GM18502 (cell line): Measurements from ENCODE around the gene PACC1.
"Not testable (repeated sequence)": the region's sequence is repeated elsewhere in the genome, so short reads cannot be mapped to it uniquely, and the experiment has no call there.

Experiments
- ATAC-seq: cut with Tn5 transposase; IDR thresholded peaks from one replicate; pipeline ENCODE4 v1.9.1; 2021; ENCODE audit warnings: mild to moderate bottlenecking; ENCODE audit not compliant: unreplicated experiment, poor library complexity

The PACC1 gene

GRCh38 chr1:212401838-212402582 is 12.7 kb downstream of the PACC1 start:
- ATAC-seq: no peak

GRCh38 chr1:212401042-212401441 is 13.6 kb downstream of the PACC1 start:
- ATAC-seq: no peak

GRCh38 chr1:212397171-212397570 is 17.5 kb downstream of the PACC1 start:
- ATAC-seq: no peak

GRCh38 chr1:212396638-212397037 is 18.0 kb downstream of the PACC1 start:
- no peak for ATAC-seq

- ATAC-seq: not testable (repeated sequence)
Observed at GRCh38 chr1:212395678-212396437, 18.8 kb downstream of the PACC1 start.

GRCh38 chr1:212388985-212389716 is 25.5 kb downstream of the PACC1 start:
- no peak for ATAC-seq

GRCh38 chr1:212386029-212386428 is 28.7 kb downstream of the PACC1 start:
- no peak for ATAC-seq

GRCh38 chr1:212381397-212382035 is 33.2 kb downstream of the PACC1 start:
- ATAC-seq: no peak

- no peak for ATAC-seq
Observed at GRCh38 chr1:212379366-212379765, 35.3 kb downstream of the PACC1 start.

GRCh38 chr1:212377644-212378043 is 37.0 kb downstream of the PACC1 start:
- ATAC-seq: no peak

- ATAC-seq: no peak
Observed at GRCh38 chr1:212375986-212376385, 38.7 kb downstream of the PACC1 start.

- no peak for ATAC-seq
Observed at GRCh38 chr1:212368073-212368484, 46.6 kb downstream of the PACC1 start.

- no peak for ATAC-seq
Observed at GRCh38 chr1:212367474-212368072, 47.1 kb downstream of the PACC1 start.

GRCh38 chr1:212366901-212367300 is 47.8 kb downstream of the PACC1 start:
- ATAC-seq: no peak

- no peak for ATAC-seq
Observed at GRCh38 chr1:212364985-212365384, 49.7 kb downstream of the PACC1 start.

- no peak for ATAC-seq
Observed at GRCh38 chr1:212359794-212360479, 54.7 kb downstream of the PACC1 start.

GRCh38 chr1:212355230-212355969 is 59.3 kb downstream of the PACC1 start:
- ATAC-seq: no peak

GRCh38 chr1:212354464-212354863 is 60.2 kb downstream of the PACC1 start:
- no peak for ATAC-seq

- ATAC-seq: no peak
Observed at GRCh38 chr1:212353181-212353580, 61.5 kb downstream of the PACC1 start.
